Gastroesophageal sphincter (tissue), 3 donors: ENCODE measurements around the gene TAS2R39.

ENCODE experiments used
- EP300 ChIP-seq: sonication (generic); formaldehyde crosslinking; IDR thresholded peaks from one replicate; pipeline ENCODE4 v1.6.1; 2017; ENCODE audit warnings: antibody characterized with exemption, mild to moderate bottlenecking
- TF ChIP-seq, protein P1 (sequence below), 4 experiments: fragments of 200-600 bp in 2 of 4; fragments of 450-650 bp in 2 of 4; sonication (generic) in 1 of 4; IDR thresholded peaks; one replicate each; pipeline ENCODE4 v1.5.1; 2017 to 2019; ENCODE audit warnings: antibody characterized with exemption in 4 of 4, mild to moderate bottlenecking in 2 of 4, moderate library complexity in 2 of 4

DNA sequence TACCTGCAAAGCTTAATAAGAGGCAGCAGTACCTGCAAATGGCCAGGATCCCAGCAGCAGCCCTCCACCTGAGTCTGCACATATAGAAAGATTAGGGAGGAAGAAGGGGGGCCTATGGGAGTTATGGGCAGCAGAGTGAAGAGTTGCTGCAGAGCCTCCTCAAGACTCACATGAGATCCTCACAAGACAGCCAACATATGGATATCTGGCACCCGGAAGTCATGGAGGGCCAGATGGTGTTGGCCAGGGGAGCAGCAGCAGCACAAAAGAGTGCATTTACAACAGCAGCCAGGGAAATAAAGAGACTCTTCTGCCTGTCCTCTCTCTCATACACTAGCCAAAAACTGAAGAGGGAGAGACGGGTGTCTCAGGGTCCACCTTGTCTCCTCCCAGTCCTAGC is 34.6 kb downstream of the TAS2R39 start:
- TF ChIP-seq EP300, result no peak
- TF ChIP-seq, protein P1, sequence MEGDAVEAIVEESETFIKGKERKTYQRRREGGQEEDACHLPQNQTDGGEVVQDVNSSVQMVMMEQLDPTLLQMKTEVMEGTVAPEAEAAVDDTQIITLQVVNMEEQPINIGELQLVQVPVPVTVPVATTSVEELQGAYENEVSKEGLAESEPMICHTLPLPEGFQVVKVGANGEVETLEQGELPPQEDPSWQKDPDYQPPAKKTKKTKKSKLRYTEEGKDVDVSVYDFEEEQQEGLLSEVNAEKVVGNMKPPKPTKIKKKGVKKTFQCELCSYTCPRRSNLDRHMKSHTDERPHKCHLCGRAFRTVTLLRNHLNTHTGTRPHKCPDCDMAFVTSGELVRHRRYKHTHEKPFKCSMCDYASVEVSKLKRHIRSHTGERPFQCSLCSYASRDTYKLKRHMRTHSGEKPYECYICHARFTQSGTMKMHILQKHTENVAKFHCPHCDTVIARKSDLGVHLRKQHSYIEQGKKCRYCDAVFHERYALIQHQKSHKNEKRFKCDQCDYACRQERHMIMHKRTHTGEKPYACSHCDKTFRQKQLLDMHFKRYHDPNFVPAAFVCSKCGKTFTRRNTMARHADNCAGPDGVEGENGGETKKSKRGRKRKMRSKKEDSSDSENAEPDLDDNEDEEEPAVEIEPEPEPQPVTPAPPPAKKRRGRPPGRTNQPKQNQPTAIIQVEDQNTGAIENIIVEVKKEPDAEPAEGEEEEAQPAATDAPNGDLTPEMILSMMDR (IDR thresholded peaks at IDR 0.05), result no peak
